ENCODE data around the gene CD274. TPM values are rescaled to one million over a fixed set of nuclear protein-coding genes. Genes with fewer than 3 reads are reported as not detected.

CD274 gene
- total and polyA plus RNA-seq, 2 of the 8 experiments (the other 6 are each of a cell fraction or from before 2014, with no cell fraction given): 0.08 to 0.15 TPM

- TF ChIP-seq CHD7 (IDR thresholded peaks at IDR 0.05; ENCODE audit: insufficient replicate concordance, low read length) (no peak), TAF7 (optimal IDR thresholded peaks at IDR 0.05; ENCODE audit: borderline replicate concordance, low read depth, low read length) (no peak)
Observed at GRCh38 chr9:5510360-5510931, 60.1 kb downstream of the CD274 start, which contains the start of gene PDCD1LG2 (continued).
